ENCODE measurements around the gene UGT2B7.

The UGT2B7 gene

GRCh38 chr4:69156913-69157312, 60.6 kb downstream of the UGT2B7 start:
- no peak for DNase-seq (ENCODE audit: low read depth)
